Ecto neural progenitor cell (in vitro differentiated cells): Measurements from ENCODE around the gene PROKR1.

ENCODE experiments used
- DNase-seq: peaks from one replicate; pipeline ENCODE4 v3.0.0-alpha.2; 2018; ENCODE audit warnings: low spot score

The PROKR1 gene

DNA sequence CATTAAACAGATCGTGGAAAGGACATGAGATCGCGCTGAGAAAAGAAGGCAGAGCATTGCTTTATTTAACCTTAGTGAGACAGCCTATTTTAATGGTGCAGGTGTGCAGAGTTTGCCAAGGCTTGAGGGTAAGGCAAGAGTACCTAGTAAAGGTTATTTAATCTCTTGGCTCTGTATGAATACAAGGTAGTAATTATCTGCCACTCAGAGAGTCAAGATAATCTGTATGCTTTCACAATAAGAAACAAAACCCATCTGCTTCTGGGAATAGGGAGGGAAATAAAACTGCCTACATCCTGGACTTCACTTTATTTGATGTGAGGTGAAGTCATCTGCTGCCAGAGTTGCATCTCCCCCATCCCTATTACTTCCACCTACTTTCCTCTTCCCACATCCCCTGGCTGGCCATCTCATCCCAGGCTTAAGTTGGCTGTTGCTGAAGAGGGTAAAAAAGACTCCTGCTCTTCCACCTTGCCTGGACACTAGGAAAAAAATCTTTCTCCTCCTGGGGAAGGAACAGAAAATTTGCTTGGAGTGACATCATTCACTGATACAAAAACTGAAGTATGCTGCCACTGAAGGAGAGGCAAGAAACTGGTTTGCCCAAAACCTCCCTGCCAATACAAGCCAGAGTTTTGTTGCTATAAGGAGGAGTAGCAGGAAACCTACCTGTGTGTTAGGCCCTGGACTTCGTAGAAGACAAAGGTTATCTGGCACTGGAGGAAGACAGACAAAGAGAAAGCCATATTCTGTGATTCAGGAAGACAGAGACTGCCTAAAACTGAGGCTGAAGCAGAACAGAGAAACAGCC, 55.4 kb downstream of the PROKR1 start:
- no peak for DNase-seq

DNA sequence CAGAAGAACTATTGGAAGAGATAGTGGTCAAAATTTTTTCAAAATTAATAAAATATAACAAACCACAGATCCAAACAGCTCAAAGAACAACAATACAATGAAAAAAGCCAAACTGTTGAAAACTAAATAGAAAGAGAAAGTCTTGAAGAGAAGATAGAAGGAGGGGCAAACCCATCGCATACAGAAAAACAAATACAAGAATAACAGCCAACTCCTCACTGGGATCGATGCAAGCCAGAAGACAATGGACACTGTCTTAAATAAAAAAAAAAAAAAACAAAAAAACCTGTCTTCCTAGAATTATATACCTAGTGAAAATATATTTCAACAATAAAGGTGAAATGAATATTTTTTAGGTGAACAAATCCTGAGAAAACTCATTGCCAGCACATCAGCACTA, 57.2 kb downstream of the PROKR1 start:
- no peak for DNase-seq

DNA sequence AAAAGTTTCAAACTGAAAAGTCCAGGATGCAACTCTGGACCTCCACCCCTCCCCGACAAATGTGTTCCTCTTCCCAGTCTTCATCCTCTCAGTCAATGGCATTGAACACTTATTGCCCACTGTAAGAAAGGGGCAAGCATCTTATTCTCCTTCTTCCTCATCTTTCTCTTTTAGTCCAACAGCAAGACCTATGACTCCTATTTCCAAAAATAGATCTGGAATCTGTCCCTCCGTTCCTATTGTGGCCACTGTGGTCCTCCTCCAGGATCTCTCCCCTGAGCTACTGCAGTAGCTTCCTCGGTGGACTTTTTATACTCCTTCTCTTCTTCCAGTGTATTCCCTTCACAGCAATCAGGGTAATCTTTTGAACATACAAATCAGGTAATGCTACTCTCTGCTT, 63.3 kb downstream of the PROKR1 start:
- no peak for DNase-seq
